NCI-H2029 treated with DMSO at 0.1 percent for 48 hours (cell line): Measurements from ENCODE around the gene CTNNA3.
"Not testable (repeated sequence)": the region's sequence is repeated elsewhere in the genome, so short reads cannot be mapped to it uniquely, and the experiment has no call there.

Source experiments
- DNase-seq: peaks from one replicate; lab custom pipeline; 2025; lab: John Stamatoyannopoulos, UW

Gene CTNNA3

GRCh38 chr10:67602268-67602950 lies 93.6 kb downstream of the CTNNA3 start:
- DNase-seq = no peak

DNA sequence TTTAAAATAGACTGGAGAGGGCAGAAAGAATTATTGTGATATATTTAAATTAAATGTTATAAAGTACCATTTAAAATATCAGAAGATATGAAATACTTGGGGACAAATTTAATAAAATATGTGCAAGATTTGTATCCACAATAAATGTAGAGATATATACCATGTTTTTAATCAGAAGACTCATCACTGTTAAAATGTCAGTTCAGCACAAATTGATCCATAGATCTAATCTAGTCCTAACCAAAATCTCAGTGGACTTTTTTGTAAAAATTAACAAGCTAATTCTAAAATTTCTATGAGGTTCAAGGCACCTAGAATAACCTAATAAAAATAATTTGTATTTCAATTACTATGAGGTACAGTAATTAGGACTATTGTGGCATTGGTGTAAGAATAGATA lies 96.4 kb downstream of the CTNNA3 start:
- no peak for DNase-seq

DNA sequence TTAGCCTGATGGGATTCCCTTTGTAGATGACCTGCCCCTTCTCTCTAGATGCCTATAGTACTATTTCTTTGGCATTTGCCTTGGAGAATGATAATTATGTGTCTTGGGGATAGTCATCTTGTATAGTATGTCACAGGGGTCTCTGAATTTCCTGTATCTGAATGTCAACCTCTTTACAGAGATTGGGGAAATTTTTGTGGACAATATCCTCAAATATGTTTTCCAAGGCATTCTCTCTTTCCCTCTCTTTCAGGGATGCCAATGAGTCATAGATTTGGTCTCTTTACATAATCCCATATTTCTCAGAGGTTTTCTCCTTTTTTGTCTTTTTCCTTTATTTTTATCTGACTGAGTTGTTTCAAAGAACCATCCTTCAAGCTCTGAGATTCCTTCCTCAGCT lies 99.4 kb downstream of the CTNNA3 start:
- DNase-seq = no peak

DNA sequence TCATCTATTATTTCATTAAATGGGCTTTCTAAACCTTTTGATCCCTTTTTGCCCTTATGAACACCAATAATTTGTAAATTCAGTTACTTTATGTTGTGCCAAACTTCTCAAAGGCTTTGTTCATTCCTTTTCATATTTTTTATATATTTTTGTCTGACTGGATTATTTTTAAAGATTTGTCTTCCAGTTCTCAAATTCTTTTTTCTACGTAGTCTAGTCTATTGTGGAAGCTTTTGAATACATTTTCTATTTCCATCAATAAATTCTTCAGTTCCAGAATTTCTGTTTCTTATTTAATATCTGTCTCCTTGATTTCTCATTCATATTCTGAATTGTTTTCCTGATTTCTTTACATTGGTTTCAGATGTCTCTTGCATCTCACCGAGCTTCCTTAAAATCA lies 108.2 kb downstream of the CTNNA3 start:
- no peak for DNase-seq

DNA sequence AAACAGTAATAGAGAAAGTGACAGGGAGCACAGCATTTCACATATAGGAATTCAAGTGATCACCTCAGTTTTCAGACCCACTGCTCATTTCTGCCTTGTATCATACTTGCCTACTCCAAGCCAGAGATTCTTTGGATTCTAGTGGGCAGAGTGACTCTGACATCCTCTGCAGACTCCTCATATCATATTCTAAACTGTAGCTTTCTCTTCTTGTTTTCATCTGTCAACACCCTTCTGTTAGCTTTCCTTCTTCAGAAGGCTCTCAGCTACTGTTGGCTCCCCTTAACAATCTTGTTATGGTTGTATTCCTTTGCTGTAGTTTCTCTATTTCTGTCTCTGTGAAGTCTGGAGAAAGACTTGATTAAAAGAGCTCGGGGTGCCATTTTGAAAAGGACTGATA lies 120.5 kb downstream of the CTNNA3 start:
- no peak for DNase-seq

GRCh38 chr10:67573484-67573883 lies 122.5 kb downstream of the CTNNA3 start:
- DNase-seq = no peak

GRCh38 chr10:67571503-67571902 lies 124.5 kb downstream of the CTNNA3 start:
- no peak for DNase-seq

DNA sequence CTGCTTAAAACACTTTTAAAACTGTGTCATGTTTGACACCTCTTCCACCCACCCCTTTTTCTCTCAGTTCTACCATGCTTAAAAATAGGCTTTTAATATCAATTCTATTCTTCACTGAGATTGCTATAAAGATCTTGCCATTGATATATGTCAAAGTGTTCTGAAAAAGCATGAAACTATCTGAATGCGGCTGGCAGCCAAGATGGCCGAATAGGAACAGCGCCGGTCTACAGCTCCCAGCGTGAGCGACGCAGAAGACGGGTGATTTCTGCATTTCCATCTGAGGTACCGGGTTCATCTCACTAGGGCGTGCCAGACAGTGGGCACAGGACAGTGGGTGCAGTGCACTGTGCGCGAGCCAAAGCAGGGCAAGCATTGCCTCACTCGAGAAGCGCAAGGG lies 137.7 kb downstream of the CTNNA3 start:
- DNase-seq = not testable (repeated sequence)

GRCh38 chr10:67553254-67553653 lies 142.7 kb downstream of the CTNNA3 start:
- DNase-seq = no peak

- DNase-seq = no peak
Measured at GRCh38 chr10:67550838-67551402, 145.1 kb downstream of the CTNNA3 start.

- DNase-seq = no peak
Measured at GRCh38 chr10:67550046-67550445, 145.9 kb downstream of the CTNNA3 start.

- DNase-seq = no peak
Measured at GRCh38 chr10:67549390-67549789, 146.6 kb downstream of the CTNNA3 start.

GRCh38 chr10:67541411-67541810 lies 154.6 kb downstream of the CTNNA3 start:
- DNase-seq = no peak

GRCh38 chr10:67539312-67539711 lies 156.7 kb downstream of the CTNNA3 start:
- DNase-seq = no peak

DNA sequence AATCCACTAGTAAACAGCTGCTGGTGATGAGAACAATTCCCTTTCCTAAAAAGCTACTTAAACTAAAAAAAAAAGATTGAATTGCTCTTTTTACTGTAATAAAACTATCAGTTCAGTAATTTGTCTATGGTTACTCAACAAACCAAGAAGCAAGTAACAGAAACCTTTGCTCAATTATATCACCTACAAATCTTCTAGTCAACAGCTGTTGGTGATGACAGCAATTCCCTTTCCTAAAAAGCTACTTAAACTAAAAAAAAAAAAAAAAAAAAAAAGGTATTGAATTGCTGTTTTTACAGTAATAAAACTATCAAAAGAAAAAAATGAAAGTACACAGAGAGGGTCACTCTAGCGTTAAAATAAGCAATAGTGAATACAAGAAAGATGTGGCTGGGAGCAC lies 158.1 kb downstream of the CTNNA3 start:
- no peak for DNase-seq

GRCh38 chr10:67533376-67533775 lies 162.6 kb downstream of the CTNNA3 start:
- no peak for DNase-seq

- DNase-seq = not testable (repeated sequence)
Measured at GRCh38 chr10:67530990-67531389, 165.0 kb downstream of the CTNNA3 start.

DNA sequence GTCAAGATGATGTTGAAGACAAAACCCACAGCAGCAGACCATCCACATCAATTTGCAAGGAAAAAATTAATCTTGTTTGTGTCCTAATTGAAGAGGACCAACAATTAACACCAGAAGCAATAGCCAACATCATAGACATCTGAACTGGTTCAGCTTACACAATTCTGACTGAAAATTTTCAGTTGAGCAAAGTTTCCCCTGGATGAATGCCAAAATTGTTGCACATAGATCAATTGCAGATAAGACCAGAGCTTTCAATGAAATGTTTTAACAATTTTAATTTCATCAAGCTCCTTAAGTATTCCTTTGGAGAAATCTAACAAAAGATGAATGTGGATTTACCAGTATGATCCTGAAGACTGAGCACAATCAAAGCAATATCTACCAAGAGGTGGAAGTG lies 168.6 kb downstream of the CTNNA3 start:
- DNase-seq = no peak

GRCh38 chr10:67521546-67521945 lies 174.4 kb downstream of the CTNNA3 start:
- no peak for DNase-seq

DNA sequence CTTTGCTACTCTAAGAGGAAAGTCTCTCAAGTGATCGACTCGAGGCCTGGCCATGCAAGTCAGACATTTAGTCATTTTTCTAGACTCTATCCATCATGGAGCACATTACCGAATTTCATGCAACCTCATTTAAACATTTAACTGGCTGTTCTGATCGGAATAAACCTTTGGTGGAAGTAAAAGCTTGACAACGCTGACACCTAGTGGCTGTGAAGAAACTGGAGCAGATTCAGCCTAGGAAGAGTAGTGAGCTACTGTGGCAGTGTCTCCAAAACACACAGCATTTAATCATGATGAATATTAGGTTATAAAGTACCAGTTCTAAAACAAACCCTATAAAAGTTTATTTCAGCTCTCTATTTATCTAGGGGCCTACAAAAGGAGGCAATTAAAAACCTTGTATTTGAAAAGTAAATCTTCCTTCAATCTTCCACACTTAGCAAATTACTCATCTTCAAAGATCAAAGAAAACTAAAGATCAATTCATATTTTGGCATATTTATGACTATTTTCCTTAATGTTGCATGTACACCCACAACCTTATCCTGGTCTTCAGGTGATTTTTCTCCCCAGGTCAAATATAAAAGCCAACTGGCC lies 175.0 kb downstream of the CTNNA3 start:
- no peak for DNase-seq

DNA sequence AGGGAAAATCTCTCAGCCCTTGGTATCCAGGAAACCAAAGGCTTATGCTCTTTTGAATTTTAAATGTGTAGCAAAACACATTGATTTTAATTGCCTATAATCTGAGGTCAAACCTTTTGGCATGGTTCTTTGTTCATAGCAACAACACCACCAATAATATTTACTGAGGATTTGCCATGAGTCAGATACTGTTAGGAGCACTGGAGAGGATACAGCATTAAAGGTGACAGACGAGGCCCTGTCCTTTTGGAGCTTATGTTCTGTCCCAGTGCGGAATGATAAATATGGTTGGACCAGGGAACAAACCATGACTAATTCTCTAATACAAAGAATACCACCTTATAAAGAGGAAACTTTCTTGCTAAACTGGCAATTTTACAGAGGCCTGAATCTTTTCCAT lies 176.6 kb downstream of the CTNNA3 start:
- DNase-seq = no peak

GRCh38 chr10:67518756-67519155 lies 177.2 kb downstream of the CTNNA3 start:
- DNase-seq = no peak

- no peak for DNase-seq
Measured at GRCh38 chr10:67518043-67518442, 178.0 kb downstream of the CTNNA3 start.

DNA sequence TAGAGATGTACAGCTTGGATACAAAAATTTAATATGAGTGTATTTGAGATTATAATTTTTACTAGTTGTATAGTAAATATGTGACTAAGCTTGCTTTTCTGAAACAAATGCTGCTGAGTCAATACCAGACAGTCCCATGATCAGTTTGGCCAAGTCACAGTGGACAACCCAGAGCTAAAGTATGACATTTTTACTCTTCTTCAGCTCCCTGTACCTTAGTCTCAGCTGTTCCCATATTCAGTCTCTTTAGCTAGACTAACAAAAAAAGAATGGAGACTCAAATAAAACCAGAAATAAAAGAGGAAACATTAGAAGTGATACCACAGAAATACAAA lies 189.3 kb downstream of the CTNNA3 start:
- no peak for DNase-seq
